Measurements from ENCODE around the gene SLC22A14. TPM values are rescaled to one million over a fixed set of nuclear protein-coding genes. Genes with fewer than 3 reads are reported as not detected.

The SLC22A14 gene
- total and polyA plus RNA-seq, 9 of the 15 experiments (the other 6 are each of a cell fraction or from before 2014, with no cell fraction given): 0.03 to 0.07 TPM; not detected in 7

- no peak overlapping the region for H3K4me2 ChIP-seq (ENCODE audit: insufficient read depth, low read length)
- no peak overlapping the region for H3K9ac ChIP-seq (ENCODE audit: insufficient read depth in 1 of 2, low read depth in 2 of 2, low read length in 2 of 2)
- in situ Hi-C loops (cut with MboI) (no loop called here), intact Hi-C loops (cut with micrococcal nuclease) (loop anchor here (10.0 kb wide), 1 partner anchor 115 kb away; the partner anchor contains the start of genes ACAA1 and MYD88)
- H3K27ac ChIP-seq (ENCODE audit: extremely low read depth, low read depth, low read length): no peak overlapping the region
- H3K9me1 ChIP-seq (ENCODE audit: control insufficient read depth, insufficient read depth, low read length): no peaks in the 10 kb centered on the region
- no peaks in the 10 kb centered on the region for H3K9me3 ChIP-seq (replicated peaks; ENCODE audit: control insufficient read depth, insufficient read depth, low read depth, low read length)
- H3K27me3 ChIP-seq (ENCODE audit: control insufficient read depth in 2 of 2, insufficient read depth in 2 of 2, low read length in 2 of 2): no peaks in the 10 kb centered on the region
- H3K4me1 ChIP-seq (replicated peaks in 1 of 2; ENCODE audit: control insufficient read depth in 2 of 2, insufficient read depth in 2 of 2, low read length in 2 of 2): no peaks in the 10 kb centered on the region
- H4K20me1 ChIP-seq (replicated peaks; ENCODE audit: control insufficient read depth, insufficient read depth, low read length): no peaks in the 10 kb centered on the region
- no peak for FAIRE-seq
- no peak overlapping the region for H3K4me3 ChIP-seq
- peaks cover 94% of the 10 kb centered on the region for H3K36me3 ChIP-seq (ENCODE audit: control insufficient read depth, insufficient read depth, low read length)
- no peak overlapping the region for H2AFZ ChIP-seq (ENCODE audit: low read depth, low read length)
- WGBS (ENCODE audit: insufficient coverage, low coverage, missing lambda C conversion rate): 92% methylated on average over 2 of the region's 2 CpGs
- BruUV-seq (replicated peaks): no TSS peak
- ChIA-PET POLR2A (interaction anchor here (0.6 to 1.1 kb wide), 4 partner anchors 11 to 97 kb away, joined by 3 to 4 read pairs (median 4); partner anchors contain the start of gene XYLB), CTCF (ENCODE audit: low intra/inter-chr PET ratio) (no interaction called here)
- ATAC-seq: no peak
- no peak for DNase-seq (ENCODE audit: extremely low read depth in 1 of 4, low spot score in 3 of 4)
- no peaks in the 10 kb centered on the region for H3K79me2 ChIP-seq (ENCODE audit: control insufficient read depth, insufficient read depth, low read length)
- TF ChIP-seq KDM5B (IDR thresholded peaks at IDR 0.05; ENCODE audit: insufficient replicate concordance, low read depth, low read length): no peak
- TF ChIP-seq, protein P1, sequence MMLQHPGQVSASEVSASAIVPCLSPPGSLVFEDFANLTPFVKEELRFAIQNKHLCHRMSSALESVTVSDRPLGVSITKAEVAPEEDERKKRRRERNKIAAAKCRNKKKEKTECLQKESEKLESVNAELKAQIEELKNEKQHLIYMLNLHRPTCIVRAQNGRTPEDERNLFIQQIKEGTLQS (IDR thresholded peaks at IDR 0.05): peak; percentile 55
- TF ChIP-seq, protein P1 (CRISPR knock-in tag; conservative IDR thresholded peaks at IDR 0.05): no peak
Measured at GRCh38 chr3:38250198-38250597, 31.9 kb upstream of the SLC22A14 start.

DNA sequence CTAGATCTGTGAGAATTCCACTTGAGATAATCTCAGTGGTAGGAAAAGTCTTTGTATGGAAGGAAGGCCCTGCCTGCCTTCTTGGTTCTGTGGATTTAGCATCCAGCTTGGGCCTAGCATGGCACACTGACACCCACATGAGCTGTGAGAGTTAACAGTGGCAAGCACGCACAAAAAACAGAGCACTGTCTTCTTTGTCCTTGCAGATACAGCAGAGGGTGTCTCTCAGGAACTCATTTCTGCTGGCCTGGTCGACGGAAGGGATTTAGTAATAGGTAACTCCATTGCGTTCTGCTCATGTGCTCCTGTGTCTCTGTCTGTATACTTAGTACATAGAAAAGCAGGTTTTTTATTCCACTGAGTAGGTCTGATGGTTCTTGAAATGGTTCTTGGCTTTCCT lies 30.9 kb upstream of the SLC22A14 start:
- no TSS peak for BruUV-seq (replicated peaks)
- no peak overlapping the region for H3K27ac ChIP-seq (ENCODE audit: extremely low read depth, low read depth, low read length)
- FAIRE-seq (no peak), DNase-seq (ENCODE audit: extremely low read depth in 1 of 4, low spot score in 3 of 4) (no peak), ATAC-seq (no peak)
- ChIA-PET CTCF (ENCODE audit: low intra/inter-chr PET ratio) (no interaction called here), POLR2A (interaction anchor here (1.1 kb wide), 1 partner anchor 12 kb away, joined by 4 read pairs; no protein-coding TSS in a partner anchor)
- WGBS (ENCODE audit: insufficient coverage, low coverage, missing lambda C conversion rate): 94% methylated on average over 4 of the region's 4 CpGs
- peaks cover 87% of the 10 kb centered on the region for H3K36me3 ChIP-seq (ENCODE audit: control insufficient read depth, insufficient read depth, low read length)
- no peak overlapping the region for H3K4me2 ChIP-seq (ENCODE audit: insufficient read depth, low read length)
- in situ Hi-C loops (cut with MboI): no loop called here
- H3K4me3 ChIP-seq: no peak overlapping the region
- no peaks in the 10 kb centered on the region for H3K4me1 ChIP-seq (replicated peaks in 1 of 2; ENCODE audit: control insufficient read depth in 2 of 2, insufficient read depth in 2 of 2, low read length in 2 of 2)
- no peaks in the 10 kb centered on the region for H4K20me1 ChIP-seq (replicated peaks; ENCODE audit: control insufficient read depth, insufficient read depth, low read length)
- intact Hi-C loops (cut with micrococcal nuclease): loop anchor here (10.0 kb wide), 1 partner anchor 116 kb away; the partner anchor contains the start of genes ACAA1 and MYD88
- no peak overlapping the region for H3K9ac ChIP-seq (ENCODE audit: insufficient read depth in 1 of 2, low read depth in 2 of 2, low read length in 2 of 2)
- H3K9me3 ChIP-seq (replicated peaks; ENCODE audit: control insufficient read depth, insufficient read depth, low read depth, low read length): no peaks in the 10 kb centered on the region
- no peak overlapping the region for H2AFZ ChIP-seq (ENCODE audit: low read depth, low read length)
- no peaks in the 10 kb centered on the region for H3K79me2 ChIP-seq (ENCODE audit: control insufficient read depth, insufficient read depth, low read length)
- no peaks in the 10 kb centered on the region for H3K27me3 ChIP-seq (ENCODE audit: control insufficient read depth in 2 of 2, insufficient read depth in 2 of 2, low read length in 2 of 2)
- no peaks in the 10 kb centered on the region for H3K9me1 ChIP-seq (ENCODE audit: control insufficient read depth, insufficient read depth, low read length)
- no peak for TF ChIP-seq NR2C1 (IDR thresholded peaks at IDR 0.05)
- no peak for TF ChIP-seq NR2C1 (tag; IDR thresholded peaks at IDR 0.05)
- TF ChIP-seq ZNF778 (CRISPR knock-in tag; IDR thresholded peaks at IDR 0.05): no peak
- TF ChIP-seq U2AF2 (optimal IDR thresholded peaks at IDR 0.05; ENCODE audit: low read depth, low read length): no peak
- no peak for TF ChIP-seq RERE (CRISPR knock-in tag; IDR thresholded peaks at IDR 0.05; ENCODE audit: borderline replicate concordance)
- no peak for TF ChIP-seq ZNF408 (CRISPR knock-in tag; IDR thresholded peaks at IDR 0.05; ENCODE audit: low read depth)
- TF ChIP-seq ZNF121 (CRISPR knock-in tag; conservative IDR thresholded peaks at IDR 0.05): no peak

All from K562 (cell line).